ENCODE measurements around the gene PLEKHA6.
A peak's percentile ranks its signal among the peaks of the same experiment; 100 is the strongest.

PLEKHA6 gene

GRCh38 chr1:204354579-204354978, 5.2 kb downstream of the PLEKHA6 start:
- DNase-seq, result no peak

GRCh38 chr1:204353213-204353910, 6.4 kb downstream of the PLEKHA6 start:
- no peak for DNase-seq

GRCh38 chr1:204350857-204351573, 8.7 kb downstream of the PLEKHA6 start:
- peak; percentile 64 for DNase-seq

GRCh38 chr1:204350312-204350711, 9.4 kb downstream of the PLEKHA6 start:
- DNase-seq, result no peak

GRCh38 chr1:204349602-204350001, 10.1 kb downstream of the PLEKHA6 start:
- DNase-seq, result no peak

- DNase-seq, result no peak
Observed at GRCh38 chr1:204348722-204349121, 11.0 kb downstream of the PLEKHA6 start.

- no peak for DNase-seq
Observed at GRCh38 chr1:204348242-204348641, 11.5 kb downstream of the PLEKHA6 start.

GRCh38 chr1:204345941-204346645, 13.6 kb downstream of the PLEKHA6 start:
- no peak for DNase-seq

- no peak for DNase-seq
Observed at GRCh38 chr1:204345438-204345841, 14.3 kb downstream of the PLEKHA6 start.

- no peak for DNase-seq
Observed at GRCh38 chr1:204344665-204345355, 14.9 kb downstream of the PLEKHA6 start.

GRCh38 chr1:204343802-204344201, 15.9 kb downstream of the PLEKHA6 start:
- DNase-seq, result no peak

- no peak for DNase-seq
Observed at GRCh38 chr1:204343247-204343646, 16.5 kb downstream of the PLEKHA6 start.

GRCh38 chr1:204342310-204342709, 17.4 kb downstream of the PLEKHA6 start:
- DNase-seq, result no peak

- DNase-seq, result no peak
Observed at GRCh38 chr1:204341380-204341779, 18.3 kb downstream of the PLEKHA6 start.

GRCh38 chr1:204340081-204340889, 19.4 kb downstream of the PLEKHA6 start:
- peak; percentile 99 for DNase-seq

- no peak for DNase-seq
Observed at GRCh38 chr1:204339541-204339940, 20.2 kb downstream of the PLEKHA6 start.

GRCh38 chr1:204338997-204339396, 20.7 kb downstream of the PLEKHA6 start:
- no peak for DNase-seq

GRCh38 chr1:204338360-204338759, 21.4 kb downstream of the PLEKHA6 start:
- no peak for DNase-seq

GRCh38 chr1:204337583-204337982, 22.1 kb downstream of the PLEKHA6 start:
- no peak for DNase-seq

GRCh38 chr1:204337036-204337429, 22.7 kb downstream of the PLEKHA6 start:
- DNase-seq, result no peak

GRCh38 chr1:204336421-204337035, 23.2 kb downstream of the PLEKHA6 start:
- DNase-seq, result no peak

GRCh38 chr1:204335533-204335932, 24.2 kb downstream of the PLEKHA6 start:
- no peak for DNase-seq
